Cardiac atrium fibroblast (primary cell): Measurements from ENCODE around the gene WEE1. TPM values are rescaled to one million over a fixed set of nuclear protein-coding genes. Genes with fewer than 3 reads are reported as not detected.

Experiments
- total RNA-seq: library from RNA; depleted of rRNA; stranded (reverse); fragments of >200 nt; gene quantifications from 2 replicates; pipeline ENCODE4 v1.2.3, GENCODE V29; 2015

WEE1 gene
- total RNA-seq = 31.4 and 35.0 TPM in 2 replicates

DNA sequence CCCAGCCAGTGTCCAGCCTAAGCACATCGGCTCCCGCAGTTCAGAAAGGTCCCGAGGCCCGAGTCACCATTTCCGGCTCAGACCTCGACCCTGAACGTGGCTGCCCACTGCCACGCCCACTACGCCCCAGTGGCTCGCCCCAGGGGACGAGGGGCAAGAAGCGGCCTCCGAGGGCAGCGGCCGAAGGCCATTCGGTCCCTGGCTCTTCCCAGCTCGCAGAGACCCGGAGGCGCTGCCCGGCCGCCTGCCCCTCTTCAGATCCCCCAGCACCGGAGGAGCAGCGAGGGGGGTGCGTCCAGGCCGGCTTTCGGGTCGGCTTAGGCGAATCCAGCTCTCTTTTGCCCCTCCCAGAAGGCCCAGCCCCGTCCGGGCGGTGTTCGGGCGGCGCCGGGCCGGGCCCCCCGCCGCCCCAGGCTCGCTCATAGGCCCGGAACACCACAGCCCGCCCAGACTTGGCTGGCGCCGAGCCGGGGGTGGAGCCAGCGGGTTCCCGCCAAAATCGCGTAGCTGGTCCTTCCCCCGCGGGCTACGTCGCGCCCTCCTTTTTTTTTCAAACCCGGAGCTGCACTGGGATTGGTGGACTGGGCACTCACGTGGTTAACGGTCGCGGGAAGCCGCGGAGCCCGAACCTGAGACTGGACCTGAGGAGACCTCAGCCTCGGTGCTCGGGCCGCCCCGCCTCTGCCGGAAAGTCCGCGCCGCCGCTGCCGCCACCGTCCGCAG is at the start of gene WEE1:
TSS of gene WEE1 (plus strand) at position 619 of the 723 bp plus-strand sequence. CDS start 264 bp downstream, outside the sequence.

Other genes with a start within 250 kb of the WEE1 start
- 43.5 and 58.5 TPM in 2 replicates for gene IPO7, start 189.0 kb upstream of the WEE1 start, total RNA-seq
- 6.1 and 9.9 TPM in 2 replicates for gene ZNF143, start 112.7 kb upstream of the WEE1 start, total RNA-seq
- gene SWAP70, start 90.4 kb downstream of the WEE1 start, total RNA-seq = 28.5 TPM in 2 replicates